Endodermal cell (in vitro differentiated cells): ENCODE results near the gene CPEB3. TPM values are rescaled to one million over a fixed set of nuclear protein-coding genes. Genes with fewer than 3 reads are reported as not detected.
"Not testable (repeated sequence)": the region's sequence is repeated elsewhere in the genome, so short reads cannot be mapped to it uniquely, and the experiment has no call there.

Experiments
- DNase-seq: peaks from one replicate; pipeline ENCODE4 v3.0.0-alpha.2; 2017
- H3K27ac ChIP-seq: 2 replicates; pipeline ENCODE4 v1.5.1; 2013; ENCODE audit warnings: mild to moderate bottlenecking, low read depth, low read length, moderate library complexity
- H3K27me3 ChIP-seq: 2 replicates; pipeline ENCODE4 v1.6.1; 2013; ENCODE audit warnings: mild to moderate bottlenecking, low read length, moderate library complexity; ENCODE audit not compliant: insufficient read depth, control insufficient read depth, poor library complexity, severe bottlenecking
- H3K36me3 ChIP-seq: 2 replicates; pipeline ENCODE4 v1.7.0; 2013; ENCODE audit warnings: mild to moderate bottlenecking, low read length, moderate library complexity; ENCODE audit not compliant: control insufficient read depth, insufficient read depth
- H3K4me1 ChIP-seq: one replicate; pipeline ENCODE4 v1.7.0; 2013; ENCODE audit warnings: low read length; ENCODE audit not compliant: control insufficient read depth, insufficient read depth
- H3K4me3 ChIP-seq: 2 replicates; pipeline ENCODE4 v1.5.1; 2013; ENCODE audit warnings: mild to moderate bottlenecking, low read length, moderate library complexity
- H3K9ac ChIP-seq: 2 replicates; pipeline ENCODE4 v1.6.1; 2013; ENCODE audit warnings: mild to moderate bottlenecking, low read length, moderate library complexity; ENCODE audit not compliant: poor library complexity, severe bottlenecking; ENCODE audit errors: extremely low read depth
- H3K9me3 ChIP-seq: 2 replicates; pipeline ENCODE4 v1.6.1; 2013; ENCODE audit warnings: mild to moderate bottlenecking, low read length, moderate library complexity; ENCODE audit not compliant: control insufficient read depth
- H3K27ac Mint-ChIP-seq: 2 replicates; pipeline ENCODE4 v1.8.0; 2020; ENCODE audit warnings: mixed read lengths
- H3K27me3 Mint-ChIP-seq: 2 replicates; pipeline ENCODE4 v1.8.0; 2021; ENCODE audit warnings: mild to moderate bottlenecking, mixed read lengths; ENCODE audit not compliant: insufficient read depth
- H3K36me3 Mint-ChIP-seq: 2 replicates; pipeline ENCODE4 v1.8.0; 2020; ENCODE audit warnings: low read depth, mixed read lengths
- H3K4me1 Mint-ChIP-seq: 2 replicates; pipeline ENCODE4 v1.8.0; 2020; ENCODE audit warnings: mixed read lengths
- H3K4me3 Mint-ChIP-seq: 2 replicates; pipeline ENCODE4 v1.8.0; 2020; ENCODE audit warnings: mild to moderate bottlenecking, moderate library complexity, mixed read lengths
- H3K9me3 Mint-ChIP-seq: 2 replicates; pipeline ENCODE4 v1.8.0; 2020; ENCODE audit warnings: mild to moderate bottlenecking, mixed read lengths
- WGBS, 2 experiments: methylation state at CpG; one replicate each; pipeline versions ENCODE4 v1.1.5 to v1.1.7; 2013; ENCODE audit warnings: missing lambda C conversion rate in 2 of 2, mixed read lengths in 1 of 2; ENCODE audit not compliant: insufficient coverage in 1 of 2, insufficient read length in 1 of 2; 5-methylcytosine and 5-hydroxymethylcytosine counted together
- long read RNA-seq, 4 experiments: library from polyadenylated mRNA in 2 of 4; library from RNA in 1 of 4; library from capped mRNA in 1 of 4; stranded (forward) in 3 of 4; unstranded in 1 of 4; transcript quantifications; one replicate each; pipeline ENCODE4 v2.0.0, GENCODE V29; 2020 to 2021; ENCODE audit warnings: inconsistent platforms in 1 of 4
- polyA plus RNA-seq, 2 experiments: library from polyadenylated mRNA; stranded (reverse); fragments of 50-300 nt; gene quantifications; one replicate each; pipeline ENCODE4 v1.2.3, GENCODE V29; 2013
- total RNA-seq, 2 donors: library from RNA; stranded (reverse); fragmentation: NEBNext Ultra II Directional in 1 of 2; extraction: Animal tissue kit (Norgen Biotek cat#: 25700) in 1 of 2; gene quantifications; 2 replicates in 1 of 2; 3 replicates in 1 of 2; pipeline ENCODE4 v1.2.1, GENCODE V29; 2021
- TF ChIP-seq, protein P1 (sequence below): fragments of 200-600 bp; sonication (generic); conservative IDR thresholded peaks from 2 replicates; pipeline ENCODE4 v1.5.0; 2021; ENCODE audit warnings: antibody characterized with exemption, mild to moderate bottlenecking

Gene CPEB3
- total RNA-seq: 1 to 10 TPM; 1.1 to 1.3 TPM
- 0.82 TPM for polyA plus RNA-seq (2013, experiment 1 of 2)
- polyA plus RNA-seq (2013, experiment 2 of 2): 0.87 TPM
- long read RNA-seq, experiment 1: 0 reads
- long read RNA-seq, experiment 2, partial matches to known transcripts: 0 of 3 reads
- long read RNA-seq, experiment 2, other reads (novel, unspliced or antisense): 3 of 3 reads
- long read RNA-seq, experiment 3, partial matches to known transcripts: 0 of 3 reads
- long read RNA-seq, experiment 3, other reads (novel, unspliced or antisense): 3 of 3 reads
- long read RNA-seq, experiment 4: 0 reads

- no peaks in the 10 kb centered on the region for H3K9me3 Mint-ChIP-seq
Measured at GRCh38 chr10:92290837-92291615, at the start of gene CPEB3, which contains the start of gene MARCHF5. TSS of gene CPEB3 (minus strand) at chr10:92291078. CDS start at chr10:92240350, 50,728 bp downstream. TSS of gene MARCHF5 (plus strand) at chr10:92291167. CDS start at chr10:92291495, 328 bp downstream.

GRCh38 chr10:92329927-92330326 is 39.0 kb upstream of the CPEB3 start:
- 90% methylated on average over 6 of the region's 6 CpGs for WGBS, 2 experiments
- not testable (repeated sequence) for H3K9ac ChIP-seq, H3K4me3 ChIP-seq, H3K27me3 Mint-ChIP-seq, H3K4me1 ChIP-seq, H3K9me3 Mint-ChIP-seq, H3K9me3 ChIP-seq, H3K27ac ChIP-seq, DNase-seq, H3K4me3 Mint-ChIP-seq, H3K36me3 ChIP-seq, H3K27me3 ChIP-seq
- Mint-ChIP-seq H3K36me3 (peaks cover 12% of the 10 kb centered on the region), H3K4me1 (peaks cover 35% of the 10 kb centered on the region), H3K27ac (peak overlapping the region; percentile 9)

More at GRCh38 chr10:92290837-92291615, at the start of gene CPEB3, which contains the start of gene MARCHF5:
- Histone ChIP-seq H3K27ac (peak within 1 kb of the TSS; percentile 86), H3K4me3 (peak within 1 kb of the TSS; percentile 94), H3K9ac (peak within 1 kb of the TSS; percentile 89), H3K4me1 (no peaks in the 10 kb centered on the region), H3K9me3 (no peaks in the 10 kb centered on the region), H3K27me3 (no peaks in the 10 kb centered on the region), H3K36me3 (peaks cover 9% of the 10 kb centered on the region)
- Mint-ChIP-seq H3K4me1 (peaks cover 18% of the 10 kb centered on the region), H3K27me3 (no peaks in the 10 kb centered on the region), H3K27ac (peak within 1 kb of the TSS; percentile 86), H3K4me3 (peak within 1 kb of the TSS; percentile 78), H3K36me3 (peaks cover 14% of the 10 kb centered on the region)
- TF ChIP-seq, protein P1, sequence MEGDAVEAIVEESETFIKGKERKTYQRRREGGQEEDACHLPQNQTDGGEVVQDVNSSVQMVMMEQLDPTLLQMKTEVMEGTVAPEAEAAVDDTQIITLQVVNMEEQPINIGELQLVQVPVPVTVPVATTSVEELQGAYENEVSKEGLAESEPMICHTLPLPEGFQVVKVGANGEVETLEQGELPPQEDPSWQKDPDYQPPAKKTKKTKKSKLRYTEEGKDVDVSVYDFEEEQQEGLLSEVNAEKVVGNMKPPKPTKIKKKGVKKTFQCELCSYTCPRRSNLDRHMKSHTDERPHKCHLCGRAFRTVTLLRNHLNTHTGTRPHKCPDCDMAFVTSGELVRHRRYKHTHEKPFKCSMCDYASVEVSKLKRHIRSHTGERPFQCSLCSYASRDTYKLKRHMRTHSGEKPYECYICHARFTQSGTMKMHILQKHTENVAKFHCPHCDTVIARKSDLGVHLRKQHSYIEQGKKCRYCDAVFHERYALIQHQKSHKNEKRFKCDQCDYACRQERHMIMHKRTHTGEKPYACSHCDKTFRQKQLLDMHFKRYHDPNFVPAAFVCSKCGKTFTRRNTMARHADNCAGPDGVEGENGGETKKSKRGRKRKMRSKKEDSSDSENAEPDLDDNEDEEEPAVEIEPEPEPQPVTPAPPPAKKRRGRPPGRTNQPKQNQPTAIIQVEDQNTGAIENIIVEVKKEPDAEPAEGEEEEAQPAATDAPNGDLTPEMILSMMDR: peak; percentile 81
- WGBS, 2 experiments: 0% methylated on average over 15 to 79 of the region's 79 CpGs
- DNase-seq: peak; percentile 99

GRCh38 chr10:92328993-92329392 is 38.1 kb upstream of the CPEB3 start:
- Mint-ChIP-seq H3K27ac (peak overlapping the region; percentile 31), H3K9me3 (no peaks in the 10 kb centered on the region), H3K4me1 (peaks cover 32% of the 10 kb centered on the region), H3K27me3 (no peaks in the 10 kb centered on the region), H3K36me3 (peaks cover 14% of the 10 kb centered on the region), H3K4me3 (no peak overlapping the region)
- Histone ChIP-seq H3K9me3 (no peaks in the 10 kb centered on the region), H3K4me1 (peaks cover 4% of the 10 kb centered on the region), H3K4me3 (no peak overlapping the region), H3K27ac (no peak overlapping the region), H3K36me3 (peaks cover 9% of the 10 kb centered on the region), H3K9ac (no peak overlapping the region), H3K27me3 (no peaks in the 10 kb centered on the region)
- TF ChIP-seq, protein P1: no peak
- no peak for DNase-seq
